T-helper 2 cell treated with Interferon-gamma antibody and Interleukin-4, amounts not matched to agents 5 μg/mL and 100 μg/mL, for 36 hours (primary cell): ENCODE measurements around the gene OGFOD3.
"Not testable (repeated sequence)": the region's sequence is repeated elsewhere in the genome, so short reads cannot be mapped to it uniquely, and the experiment has no call there.

Experiments
- DNase-seq: peaks from one replicate; pipeline ENCODE4 v3.0.0; 2021; ENCODE audit warnings: low spot score
- H3K27ac Mint-ChIP-seq: one replicate; pipeline ENCODE4 v1.8.0; 2021; ENCODE audit warnings: mild to moderate bottlenecking, mixed read lengths
- H3K27me3 Mint-ChIP-seq: one replicate; pipeline ENCODE4 v1.8.0; 2021; ENCODE audit warnings: low read depth, mixed read lengths
- H3K36me3 Mint-ChIP-seq: one replicate; pipeline ENCODE4 v1.8.0; 2021; ENCODE audit warnings: low read depth, mixed read lengths
- H3K4me1 Mint-ChIP-seq: one replicate; pipeline ENCODE4 v1.8.0; 2021; ENCODE audit warnings: low read depth, mixed read lengths
- H3K4me3 Mint-ChIP-seq: one replicate; pipeline ENCODE4 v1.8.0; 2022; ENCODE audit warnings: mild to moderate bottlenecking, moderate library complexity, mixed read lengths
- H3K9me3 Mint-ChIP-seq: one replicate; pipeline ENCODE4 v1.8.0; 2021; ENCODE audit warnings: mixed read lengths

OGFOD3 gene

GRCh38 chr17:82412081-82412480 is 6.3 kb downstream of the OGFOD3 start:
- H3K36me3 Mint-ChIP-seq, H3K4me3 Mint-ChIP-seq, H3K27ac Mint-ChIP-seq, H3K9me3 Mint-ChIP-seq, DNase-seq, H3K4me1 Mint-ChIP-seq, H3K27me3 Mint-ChIP-seq: not testable (repeated sequence)

GRCh38 chr17:82411396-82412053 is 6.9 kb downstream of the OGFOD3 start:
- no peaks in the 10 kb centered on the region for H3K27me3 Mint-ChIP-seq
- peaks cover 9% of the 10 kb centered on the region for H3K4me1 Mint-ChIP-seq
- peaks cover 4% of the 10 kb centered on the region for H3K36me3 Mint-ChIP-seq
- no peak overlapping the region for H3K4me3 Mint-ChIP-seq
- H3K27ac Mint-ChIP-seq = no peak overlapping the region
- H3K9me3 Mint-ChIP-seq = no peaks in the 10 kb centered on the region
- no peak for DNase-seq

- no peak for DNase-seq
These were observed 8.2 kb downstream of the OGFOD3 start for GRCh38 chr17:82410014-82410716.

GRCh38 chr17:82408938-82409318 is 9.5 kb downstream of the OGFOD3 start:
- no peak overlapping the region for H3K4me3 Mint-ChIP-seq
- peaks cover 5% of the 10 kb centered on the region for H3K36me3 Mint-ChIP-seq
- no peaks in the 10 kb centered on the region for H3K27me3 Mint-ChIP-seq
- no peaks in the 10 kb centered on the region for H3K9me3 Mint-ChIP-seq
- no peak for DNase-seq
- no peak overlapping the region for H3K27ac Mint-ChIP-seq
- peaks cover 2% of the 10 kb centered on the region for H3K4me1 Mint-ChIP-seq

More at GRCh38 chr17:82410014-82410716, 8.2 kb downstream of the OGFOD3 start:
- Mint-ChIP-seq H3K36me3 (peaks cover 6% of the 10 kb centered on the region), H3K4me3 (no peak overlapping the region), H3K4me1 (peaks cover 8% of the 10 kb centered on the region), H3K27ac (no peak overlapping the region), H3K27me3 (no peaks in the 10 kb centered on the region), H3K9me3 (no peaks in the 10 kb centered on the region)

- peaks cover 8% of the 10 kb centered on the region for H3K36me3 Mint-ChIP-seq
- H3K4me1 Mint-ChIP-seq = peaks cover 2% of the 10 kb centered on the region
- no peak overlapping the region for H3K4me3 Mint-ChIP-seq
- no peaks in the 10 kb centered on the region for H3K9me3 Mint-ChIP-seq
- DNase-seq = no peak
- H3K27me3 Mint-ChIP-seq = no peaks in the 10 kb centered on the region
- H3K27ac Mint-ChIP-seq = no peak overlapping the region
These were observed 10.0 kb downstream of the OGFOD3 start for GRCh38 chr17:82408288-82408937.

- peaks cover 13% of the 10 kb centered on the region for H3K36me3 Mint-ChIP-seq
- no peaks in the 10 kb centered on the region for H3K9me3 Mint-ChIP-seq
- H3K27me3 Mint-ChIP-seq = no peaks in the 10 kb centered on the region
- H3K27ac Mint-ChIP-seq = no peak overlapping the region
- no peaks in the 10 kb centered on the region for H3K4me1 Mint-ChIP-seq
- DNase-seq = no peak
- H3K4me3 Mint-ChIP-seq = no peak overlapping the region
These were observed 11.1 kb downstream of the OGFOD3 start for GRCh38 chr17:82407255-82407654.

GRCh38 chr17:82406131-82406671 is 12.2 kb downstream of the OGFOD3 start:
- Mint-ChIP-seq H3K36me3 (peaks cover 15% of the 10 kb centered on the region), H3K4me3 (no peak overlapping the region), H3K27ac (no peak overlapping the region), H3K27me3 (no peaks in the 10 kb centered on the region), H3K9me3 (no peaks in the 10 kb centered on the region), H3K4me1 (peaks cover 2% of the 10 kb centered on the region)
- DNase-seq = no peak

- Mint-ChIP-seq H3K27me3 (no peaks in the 10 kb centered on the region), H3K36me3 (peaks cover 21% of the 10 kb centered on the region), H3K9me3 (no peaks in the 10 kb centered on the region), H3K27ac (no peak overlapping the region), H3K4me3 (no peak overlapping the region), H3K4me1 (peaks cover 10% of the 10 kb centered on the region)
- DNase-seq = no peak
These were observed 13.3 kb downstream of the OGFOD3 start for GRCh38 chr17:82405051-82405450.

GRCh38 chr17:82403662-82404660 is 14.4 kb downstream of the OGFOD3 start:
- DNase-seq = no peak
- no peak overlapping the region for H3K27ac Mint-ChIP-seq
- no peak overlapping the region for H3K4me3 Mint-ChIP-seq
- peaks cover 21% of the 10 kb centered on the region for H3K36me3 Mint-ChIP-seq
- H3K4me1 Mint-ChIP-seq = peaks cover 10% of the 10 kb centered on the region
- H3K9me3 Mint-ChIP-seq = no peaks in the 10 kb centered on the region
- no peaks in the 10 kb centered on the region for H3K27me3 Mint-ChIP-seq

GRCh38 chr17:82402865-82403264 is 15.5 kb downstream of the OGFOD3 start:
- peaks cover 10% of the 10 kb centered on the region for H3K4me1 Mint-ChIP-seq
- DNase-seq = no peak
- H3K27me3 Mint-ChIP-seq = no peaks in the 10 kb centered on the region
- peaks cover 20% of the 10 kb centered on the region for H3K36me3 Mint-ChIP-seq
- no peaks in the 10 kb centered on the region for H3K9me3 Mint-ChIP-seq
- no peak overlapping the region for H3K4me3 Mint-ChIP-seq
- no peak overlapping the region for H3K27ac Mint-ChIP-seq

GRCh38 chr17:82400830-82401229 is 17.6 kb downstream of the OGFOD3 start:
- peak overlapping the region; percentile 90 for H3K27ac Mint-ChIP-seq
- peaks cover 10% of the 10 kb centered on the region for H3K4me1 Mint-ChIP-seq
- peak overlapping the region; percentile 85 for H3K4me3 Mint-ChIP-seq
- H3K9me3 Mint-ChIP-seq = no peaks in the 10 kb centered on the region
- peak; percentile 65 for DNase-seq
- peaks cover 18% of the 10 kb centered on the region for H3K36me3 Mint-ChIP-seq
- H3K27me3 Mint-ChIP-seq = no peaks in the 10 kb centered on the region

GRCh38 chr17:82400206-82400605 is 18.2 kb downstream of the OGFOD3 start:
- Mint-ChIP-seq H3K4me1 (peaks cover 10% of the 10 kb centered on the region), H3K27ac (peak overlapping the region; percentile 15), H3K4me3 (peak overlapping the region; percentile 30), H3K9me3 (no peaks in the 10 kb centered on the region), H3K36me3 (peaks cover 17% of the 10 kb centered on the region), H3K27me3 (no peaks in the 10 kb centered on the region)
- DNase-seq = no peak

- H3K9me3 Mint-ChIP-seq = no peaks in the 10 kb centered on the region
- no peaks in the 10 kb centered on the region for H3K27me3 Mint-ChIP-seq
- no peak for DNase-seq
- H3K36me3 Mint-ChIP-seq = peaks cover 17% of the 10 kb centered on the region
- H3K27ac Mint-ChIP-seq = no peak overlapping the region
- no peak overlapping the region for H3K4me3 Mint-ChIP-seq
- H3K4me1 Mint-ChIP-seq = peaks cover 10% of the 10 kb centered on the region
These were observed 18.7 kb downstream of the OGFOD3 start for GRCh38 chr17:82399601-82400101.
